Thyroid gland (tissue), 4 donors: ENCODE results near the gene ZSWIM6. TPM values are rescaled to one million over a fixed set of nuclear protein-coding genes. Genes with fewer than 3 reads are reported as not detected.

Experiments
- DNase-seq, 2 donors: peaks; one replicate each; pipeline ENCODE4 v3.0.0-alpha.2; 2019
- H3K27ac ChIP-seq, 3 donors: fragments of 200-600 bp; sonication (generic); 1 replicate in 2 of 3; 2 replicates in 1 of 3; pipeline ENCODE4 v1.5.1; 2016 to 2019; ENCODE audit warnings: mild to moderate bottlenecking in 1 of 3, moderate library complexity in 1 of 3
- H3K27me3 ChIP-seq: fragments of 200-600 bp; sonication (generic); one replicate; pipeline ENCODE4 v1.5.1; 2019
- H3K36me3 ChIP-seq, 2 donors: fragments of 200-600 bp; sonication (generic); one replicate each; pipeline ENCODE4 v1.5.1; 2016 to 2019
- H3K4me1 ChIP-seq, 2 donors: fragments of 200-600 bp; sonication (generic); one replicate each; pipeline ENCODE4 v1.5.1; 2017 to 2019
- H3K4me3 ChIP-seq, 3 donors: fragments of 200-600 bp; sonication (generic); replicated peaks in 1 of 3; 1 replicate in 2 of 3; 2 replicates in 1 of 3; pipeline ENCODE4 v1.5.1; 2016; ENCODE audit warnings: mild to moderate bottlenecking in 1 of 3
- H3K9me3 ChIP-seq: fragments of 200-600 bp; sonication (generic); one replicate; pipeline ENCODE4 v1.5.1; 2017
- CTCF ChIP-seq, 6 experiments: fragments of 200-600 bp in 3 of 6; fragments of 450-650 bp in 3 of 6; sonication (generic) in 3 of 6; IDR thresholded peaks; one replicate each; pipeline ENCODE4 v1.5.1; 2016 to 2019; ENCODE audit warnings: antibody characterized with exemption in 6 of 6, mild to moderate bottlenecking in 2 of 6, inconsistent platforms in 1 of 6, moderate library complexity in 1 of 6
- POLR2A ChIP-seq, 2 donors: fragments of 450-650 bp; IDR thresholded peaks; one replicate each; pipeline ENCODE4 v1.6.1; 2017; ENCODE audit warnings: antibody characterized with exemption in 2 of 2, mild to moderate bottlenecking in 2 of 2, moderate library complexity in 1 of 2
- WGBS, 2 donors: methylation state at CpG; one replicate each; pipeline ENCODE4 v1.1.5; 2017; 5-methylcytosine and 5-hydroxymethylcytosine counted together
- intact Hi-C: fragments of 100-400 bp; cut with DNase I; formaldehyde crosslinking; loops from one replicate; pipeline ENCODE4 v1.15.1; 2023
- total RNA-seq, 4 donors: library from RNA; depleted of rRNA; stranded (reverse); fragments of >200 nt; gene quantifications; one replicate each; pipeline ENCODE4 v1.2.3, GENCODE V29; 2016

The ZSWIM6 gene
- total RNA-seq, 4 donors from 2014 or later: 11.8 to 20.1 (median 14.5) TPM

GRCh38 chr5:61532983-61533382, 200.9 kb downstream of the ZSWIM6 start:
- intact Hi-C loops: no loop called here
- H3K27me3 ChIP-seq: no peaks in the 10 kb centered on the region
- H3K4me3 ChIP-seq: no peak overlapping the region
- peaks cover 0 to 3% of the 10 kb centered on the region in 2 donors for H3K36me3 ChIP-seq
- no peaks in the 10 kb centered on the region for H3K9me3 ChIP-seq
- TF ChIP-seq POLR2A (IDR thresholded peaks at IDR 0.05) (no peak), CTCF (IDR thresholded peaks at IDR 0.05) (no peak)
- WGBS, 2 donors: 98% methylated on average over 4 of the region's 4 CpGs
- no peaks in the 10 kb centered on the region for H3K4me1 ChIP-seq
- H3K27ac ChIP-seq: no peak overlapping the region
- no peak for DNase-seq

GRCh38 chr5:61534481-61535267, 202.6 kb downstream of the ZSWIM6 start:
- Histone ChIP-seq H3K27ac (no peak overlapping the region), H3K4me3 (no peak overlapping the region), H3K4me1 (no peaks in the 10 kb centered on the region), H3K9me3 (no peaks in the 10 kb centered on the region), H3K27me3 (no peaks in the 10 kb centered on the region), H3K36me3 (peaks cover 7 to 8% of the 10 kb centered on the region in 2 donors)
- TF ChIP-seq POLR2A (IDR thresholded peaks at IDR 0.05) (no peak), CTCF (IDR thresholded peaks at IDR 0.05) (no peak)
- DNase-seq: no peak
- intact Hi-C loops: no loop called here
- WGBS, 2 donors: 92 to 94% methylated on average over 5 of the region's 5 CpGs

GRCh38 chr5:61535828-61536227, 203.8 kb downstream of the ZSWIM6 start:
- 96% methylated on average over 7 of the region's 7 CpGs for WGBS, 2 donors
- TF ChIP-seq POLR2A (IDR thresholded peaks at IDR 0.05) (no peak), CTCF (IDR thresholded peaks at IDR 0.05) (no peak)
- Histone ChIP-seq H3K27me3 (no peaks in the 10 kb centered on the region), H3K27ac (no peak overlapping the region), H3K4me3 (no peak overlapping the region), H3K9me3 (no peaks in the 10 kb centered on the region), H3K4me1 (no peaks in the 10 kb centered on the region), H3K36me3 (peaks cover 9 to 10% of the 10 kb centered on the region in 2 donors)
- intact Hi-C loops: no loop called here
- DNase-seq: no peak

- no peak overlapping the region for H3K4me3 ChIP-seq
- H3K9me3 ChIP-seq: no peaks in the 10 kb centered on the region
- H3K36me3 ChIP-seq: peaks cover 13 to 15% of the 10 kb centered on the region in 2 donors
- no peaks in the 10 kb centered on the region for H3K4me1 ChIP-seq
- TF ChIP-seq POLR2A (IDR thresholded peaks at IDR 0.05): no peak
- no peak for TF ChIP-seq CTCF (IDR thresholded peaks at IDR 0.05)
- H3K27ac ChIP-seq: no peak overlapping the region
- no peak for DNase-seq
- intact Hi-C loops: no loop called here
- no peaks in the 10 kb centered on the region for H3K27me3 ChIP-seq
- WGBS, 2 donors: 88 to 94% methylated on average over 1 of the region's 1 CpG
Observed at GRCh38 chr5:61536922-61537321, 204.9 kb downstream of the ZSWIM6 start.

GRCh38 chr5:61538722-61539501, 206.9 kb downstream of the ZSWIM6 start:
- DNase-seq: no peak
- Histone ChIP-seq H3K27me3 (no peaks in the 10 kb centered on the region), H3K36me3 (peaks cover 32 to 33% of the 10 kb centered on the region in 2 donors), H3K4me3 (no peak overlapping the region), H3K4me1 (no peaks in the 10 kb centered on the region), H3K27ac (no peak overlapping the region), H3K9me3 (no peaks in the 10 kb centered on the region)
- intact Hi-C loops: no loop called here
- TF ChIP-seq CTCF (IDR thresholded peaks at IDR 0.05) (no peak), POLR2A (IDR thresholded peaks at IDR 0.05) (no peak)
- 92 to 94% methylated on average over 5 of the region's 5 CpGs for WGBS, 2 donors
